ENCODE results near the gene BPI. TPM values are rescaled to one million over a fixed set of nuclear protein-coding genes. Genes with fewer than 3 reads are reported as not detected.

Gene BPI
- polyA plus RNA-seq, 1 donor (not counting 4 experiments of a cell fraction or from before 2014, with no cell fraction given) = not detected

- H3K9me1 ChIP-seq (ENCODE audit: control insufficient read depth, extremely low read depth, insufficient read depth, low read length) = no peaks in the 10 kb centered on the region
- H3K4me1 ChIP-seq (ENCODE audit: control insufficient read depth, extremely low read depth, insufficient read depth, low read length) = peaks cover 8% of the 10 kb centered on the region
- dilution Hi-C loops (cut with MboI; ENCODE audit: extremely low pct_ligation_motif_present, low sequenced_read_pairs) = no loop called here
- H3K27ac ChIP-seq (ENCODE audit: control insufficient read depth, insufficient read depth, low read length) = no peak overlapping the region
- FAIRE-seq (no peak), DNase-seq (ENCODE audit: low read depth, low spot score) (no peak)
- H3K79me2 ChIP-seq (ENCODE audit: control insufficient read depth, insufficient read depth, low read length) = no peaks in the 10 kb centered on the region
- no peak overlapping the region for H3K4me2 ChIP-seq (ENCODE audit: control insufficient read depth, extremely low read depth, insufficient read depth, low read depth, low read length)
- H3K27me3 ChIP-seq (ENCODE audit: control insufficient read depth, extremely low read depth, insufficient read depth, low read length) = peaks cover 15% of the 10 kb centered on the region
- TF ChIP-seq CTCF (optimal IDR thresholded peaks at IDR 0.05 in 1 of 3, IDR thresholded peaks at IDR 0.05 in 1 of 3, conservative IDR thresholded peaks at IDR 0.05 in 1 of 3; ENCODE audit: extremely low read depth in 1 of 3, insufficient read depth in 2 of 3, low read length in 3 of 3) (no peak), EZH2 (IDR thresholded peaks at IDR 0.05; ENCODE audit: low read length) (no peak)
- no peak overlapping the region for H3K4me3 ChIP-seq (ENCODE audit: control insufficient read depth in 2 of 3, extremely low read depth in 1 of 3, insufficient read depth in 2 of 3, low read depth in 1 of 3, low read length in 3 of 3)
- no peaks in the 10 kb centered on the region for H3K36me3 ChIP-seq (ENCODE audit: control insufficient read depth in 2 of 2, extremely low read depth in 1 of 2, insufficient read depth in 2 of 2, low read length in 2 of 2)
- H3K9ac ChIP-seq (ENCODE audit: control insufficient read depth, extremely low read depth, insufficient read depth, low read length) = no peak overlapping the region
- H3K9me3 ChIP-seq (ENCODE audit: control insufficient read depth, low read depth, low read length) = no peaks in the 10 kb centered on the region
- H4K20me1 ChIP-seq (ENCODE audit: control insufficient read depth, extremely low read depth, insufficient read depth, low read length) = no peaks in the 10 kb centered on the region
- H2AFZ ChIP-seq (ENCODE audit: control insufficient read depth, low read length) = no peak overlapping the region
Measured at GRCh38 chr20:38305541-38305940, 1.6 kb downstream of the BPI start.

DNA sequence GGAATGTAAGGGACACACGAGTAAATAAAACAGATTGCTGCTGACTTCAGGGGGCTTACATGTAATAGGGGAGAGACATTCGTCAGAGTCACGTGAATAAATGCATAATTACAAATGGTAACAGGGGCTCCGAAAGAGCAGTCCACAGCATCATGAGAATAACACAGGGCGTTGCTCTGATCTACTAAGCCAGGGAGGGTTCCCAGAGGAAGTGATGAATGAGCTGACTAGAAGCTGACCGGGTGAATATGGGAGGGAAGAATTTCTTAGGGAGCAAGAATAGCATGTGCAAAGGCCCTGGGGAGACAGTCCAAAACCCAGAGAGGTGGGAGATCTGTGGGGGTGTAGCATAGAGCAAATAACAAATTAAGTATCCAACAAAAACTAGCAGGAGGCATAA is 2.4 kb downstream of the BPI start:
- Histone ChIP-seq H3K4me3 (ENCODE audit: control insufficient read depth in 2 of 3, extremely low read depth in 1 of 3, insufficient read depth in 2 of 3, low read depth in 1 of 3, low read length in 3 of 3) (no peak overlapping the region), H3K9me3 (ENCODE audit: control insufficient read depth, low read depth, low read length) (no peaks in the 10 kb centered on the region), H3K27ac (ENCODE audit: control insufficient read depth, insufficient read depth, low read length) (no peak overlapping the region), H3K79me2 (ENCODE audit: control insufficient read depth, insufficient read depth, low read length) (no peaks in the 10 kb centered on the region), H3K27me3 (ENCODE audit: control insufficient read depth, extremely low read depth, insufficient read depth, low read length) (peaks cover 20% of the 10 kb centered on the region), H2AFZ (ENCODE audit: control insufficient read depth, low read length) (no peak overlapping the region), H3K4me2 (ENCODE audit: control insufficient read depth, extremely low read depth, insufficient read depth, low read depth, low read length) (no peak overlapping the region), H3K36me3 (ENCODE audit: control insufficient read depth in 2 of 2, extremely low read depth in 1 of 2, insufficient read depth in 2 of 2, low read length in 2 of 2) (no peaks in the 10 kb centered on the region), H3K9me1 (ENCODE audit: control insufficient read depth, extremely low read depth, insufficient read depth, low read length) (no peaks in the 10 kb centered on the region), H3K4me1 (ENCODE audit: control insufficient read depth, extremely low read depth, insufficient read depth, low read length) (peaks cover 8% of the 10 kb centered on the region), H4K20me1 (ENCODE audit: control insufficient read depth, extremely low read depth, insufficient read depth, low read length) (no peaks in the 10 kb centered on the region), H3K9ac (ENCODE audit: control insufficient read depth, extremely low read depth, insufficient read depth, low read length) (no peak overlapping the region)
- dilution Hi-C loops (cut with MboI; ENCODE audit: extremely low pct_ligation_motif_present, low sequenced_read_pairs) = no loop called here
- no peak for TF ChIP-seq CTCF (optimal IDR thresholded peaks at IDR 0.05 in 1 of 3, IDR thresholded peaks at IDR 0.05 in 1 of 3, conservative IDR thresholded peaks at IDR 0.05 in 1 of 3; ENCODE audit: extremely low read depth in 1 of 3, insufficient read depth in 2 of 3, low read length in 3 of 3)
- TF ChIP-seq EZH2 (IDR thresholded peaks at IDR 0.05; ENCODE audit: low read length) = no peak
- FAIRE-seq = no peak
- no peak for DNase-seq (ENCODE audit: low read depth, low spot score)

All from keratinocyte (primary cell).